ENCODE data around the gene C22orf15.
"Not testable (repeated sequence)": the region's sequence is repeated elsewhere in the genome, so short reads cannot be mapped to it uniquely, and the experiment has no call there.

C22orf15 gene, protein sequence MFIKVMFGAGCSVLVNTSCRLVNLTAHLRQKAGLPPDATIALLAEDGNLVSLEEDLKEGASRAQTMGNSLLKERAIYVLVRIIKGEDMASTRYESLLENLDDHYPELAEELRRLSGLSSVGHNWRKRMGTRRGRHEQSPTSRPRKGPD

DNA sequence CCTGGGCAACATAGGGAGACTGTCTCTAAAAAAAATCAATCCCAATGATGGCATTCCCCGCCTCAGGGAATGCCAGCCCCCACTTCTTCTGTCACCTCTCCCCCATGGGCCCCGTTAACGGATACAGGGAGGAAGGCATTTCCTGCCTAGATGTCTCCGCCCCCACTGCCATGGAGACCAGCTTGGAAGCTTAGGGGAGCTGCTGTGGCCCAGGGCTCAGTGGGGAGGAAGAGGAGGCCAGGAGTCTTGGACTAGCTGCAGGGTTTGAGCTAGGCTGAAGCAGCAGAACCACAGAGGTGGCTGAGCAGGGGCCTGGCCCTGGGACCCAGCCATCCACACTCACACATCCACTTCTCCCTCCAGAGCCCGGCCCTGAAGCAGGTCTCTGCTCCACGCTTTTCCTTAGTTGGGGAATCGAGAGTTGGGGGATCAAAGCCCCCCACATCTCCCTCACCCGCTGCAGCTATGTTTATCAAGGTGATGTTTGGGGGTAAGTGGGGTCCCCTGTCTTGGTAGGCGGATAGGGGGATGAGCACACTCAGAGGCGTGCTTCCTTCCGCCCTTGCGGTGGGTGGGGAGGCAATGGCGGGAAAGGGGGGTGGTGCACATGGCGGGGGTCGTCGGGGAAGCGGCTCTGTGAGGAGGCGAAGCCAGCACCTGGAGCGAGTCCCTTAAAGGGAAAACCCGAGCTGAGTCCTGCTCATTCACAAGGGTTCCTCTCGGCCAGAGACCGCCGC lies at the start of gene C22orf15:
Gene C22orf15 (plus strand): TSS at position 149 of the 737 bp plus-strand sequence. CDS start 317 bp downstream, at position 466.
- DNase-seq (ENCODE audit: low read depth in 2 of 3, low spot score in 2 of 3) = no peak

DNA sequence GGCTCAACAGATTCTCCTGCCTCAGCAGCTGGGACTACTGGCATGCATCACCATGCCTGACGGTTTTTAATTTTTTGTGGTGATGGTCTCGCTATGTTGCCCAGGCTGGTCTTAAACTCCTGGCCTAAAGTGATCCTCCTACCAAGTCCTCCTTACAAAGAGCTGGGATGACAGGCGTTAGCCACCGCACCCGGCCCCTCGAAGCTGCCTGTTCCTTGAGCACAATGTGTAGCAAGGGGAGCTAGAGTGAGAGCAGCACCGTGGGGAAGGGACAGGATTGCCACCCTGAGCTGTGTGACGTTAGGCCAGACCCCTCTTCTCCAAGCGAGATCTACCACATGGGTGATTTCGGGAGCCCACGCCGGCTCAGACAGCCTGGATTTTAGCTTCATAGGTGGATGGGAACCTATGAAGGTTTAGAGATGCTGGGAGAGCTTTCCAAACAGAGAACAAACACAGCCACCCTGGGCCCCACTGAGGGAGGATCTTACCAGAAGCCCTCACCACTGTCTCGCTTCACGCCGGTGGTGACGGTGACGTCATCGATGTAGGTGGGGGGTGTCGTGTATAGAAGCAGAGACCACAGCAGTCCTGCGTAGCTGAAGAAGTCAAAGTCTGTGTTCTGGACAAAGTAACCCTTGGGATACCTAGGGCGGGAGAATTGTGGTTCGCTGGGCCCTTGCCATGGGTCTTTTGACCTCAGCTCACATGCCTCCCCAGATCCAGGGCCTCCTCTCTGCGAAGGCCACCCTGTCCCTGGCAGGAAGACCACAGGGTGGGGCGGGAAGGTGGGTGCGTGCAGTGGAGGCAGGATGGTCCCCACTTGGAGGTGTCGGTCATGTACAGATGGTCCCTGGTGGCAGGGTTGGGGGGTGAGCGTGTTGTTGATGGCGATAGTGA lies 48.8 kb upstream of the C22orf15 start:
- DNase-seq (ENCODE audit: low read depth in 2 of 3, low spot score in 2 of 3) = peak in 1 of 3 experiments; percentile 39

- DNase-seq (ENCODE audit: low read depth in 2 of 3, low spot score in 2 of 3) = no peak
Measured at GRCh38 chr22:23714596-23715578, 47.9 kb upstream of the C22orf15 start.

DNA sequence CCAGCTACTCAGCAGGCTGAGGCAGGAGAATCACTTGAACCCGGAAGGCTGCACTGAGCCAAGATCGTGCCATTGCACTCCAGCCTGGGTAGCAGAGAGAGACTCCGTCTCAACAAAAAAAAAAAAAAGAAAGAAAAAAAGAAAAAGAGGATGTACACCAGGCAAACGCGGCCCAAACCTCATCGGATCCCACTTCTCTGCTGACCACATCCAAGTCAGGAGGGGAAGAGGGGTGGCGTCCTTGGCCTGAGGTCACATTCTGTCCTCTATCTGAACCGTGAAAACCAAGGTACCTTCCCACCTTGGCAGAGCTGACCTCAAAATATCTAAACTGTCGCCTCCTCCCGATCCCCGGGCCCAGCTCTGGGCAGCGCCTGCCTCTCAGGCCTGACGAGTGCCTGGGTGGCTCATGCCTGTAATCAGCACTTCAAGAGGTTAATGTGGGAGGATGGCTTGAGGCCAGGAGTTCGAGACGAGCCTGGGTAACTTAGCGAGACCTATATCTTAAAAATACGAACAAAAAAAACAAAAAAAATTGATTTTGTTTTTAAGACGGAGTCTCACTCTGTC lies 46.9 kb upstream of the C22orf15 start:
- no peak for DNase-seq (ENCODE audit: low read depth in 2 of 3, low spot score in 2 of 3)

- DNase-seq (ENCODE audit: low read depth in 2 of 3, low spot score in 2 of 3) = peak; percentile 56 to 75 (median 66)
Measured at GRCh38 chr22:23716811-23717801, 45.7 kb upstream of the C22orf15 start.

- no peak for DNase-seq (ENCODE audit: low read depth in 2 of 3, low spot score in 2 of 3)
Measured at GRCh38 chr22:23718371-23719165, 44.2 kb upstream of the C22orf15 start.

DNA sequence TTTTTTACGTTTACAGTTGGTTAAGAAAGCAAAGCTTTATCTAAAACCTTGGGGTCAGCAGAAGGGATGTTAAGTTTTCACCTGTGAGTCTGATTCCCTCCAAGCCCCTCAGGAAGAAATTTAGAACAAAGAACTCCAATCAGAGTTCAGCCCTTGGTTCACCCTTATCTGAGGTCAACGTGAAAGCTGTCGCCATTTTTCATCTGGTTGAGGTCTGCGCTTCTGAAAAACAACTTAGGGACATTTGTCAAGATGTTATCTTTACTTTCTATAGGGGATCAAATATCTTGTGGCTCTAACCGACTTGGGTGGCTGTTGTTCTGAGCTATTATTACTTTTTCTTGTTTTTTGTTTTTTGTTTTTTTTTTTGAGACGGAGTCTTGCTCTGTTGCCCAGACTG lies 41.9 kb upstream of the C22orf15 start:
- no peak for DNase-seq (ENCODE audit: low read depth in 2 of 3, low spot score in 2 of 3)

- no peak for DNase-seq (ENCODE audit: low read depth in 2 of 3, low spot score in 2 of 3)
Measured at GRCh38 chr22:23722160-23722559, 40.6 kb upstream of the C22orf15 start.

GRCh38 chr22:23722724-23723123 lies 40.1 kb upstream of the C22orf15 start:
- DNase-seq (ENCODE audit: low read depth in 2 of 3, low spot score in 2 of 3) = no peak

DNA sequence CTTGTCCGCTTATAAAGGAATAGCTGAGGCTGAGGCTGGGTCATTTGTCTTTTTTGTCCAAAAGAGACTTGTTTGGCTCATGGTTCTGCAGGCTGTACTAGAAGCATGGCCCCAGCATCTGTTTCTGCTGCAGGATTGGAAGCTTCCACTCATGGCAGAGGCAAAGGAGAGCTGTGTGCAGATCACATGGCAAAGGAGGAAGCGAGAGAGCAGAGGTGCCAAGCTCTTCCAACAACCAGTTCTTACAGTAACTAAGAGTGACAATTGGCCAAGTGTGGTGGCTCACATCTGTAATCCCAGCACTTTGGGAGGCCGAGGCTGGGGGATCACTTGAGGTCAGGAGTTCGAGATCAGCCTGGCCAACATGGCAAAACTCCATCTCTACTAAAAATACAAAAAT lies 34.7 kb upstream of the C22orf15 start:
- DNase-seq (ENCODE audit: low read depth in 2 of 3, low spot score in 2 of 3) = not testable (repeated sequence)

DNA sequence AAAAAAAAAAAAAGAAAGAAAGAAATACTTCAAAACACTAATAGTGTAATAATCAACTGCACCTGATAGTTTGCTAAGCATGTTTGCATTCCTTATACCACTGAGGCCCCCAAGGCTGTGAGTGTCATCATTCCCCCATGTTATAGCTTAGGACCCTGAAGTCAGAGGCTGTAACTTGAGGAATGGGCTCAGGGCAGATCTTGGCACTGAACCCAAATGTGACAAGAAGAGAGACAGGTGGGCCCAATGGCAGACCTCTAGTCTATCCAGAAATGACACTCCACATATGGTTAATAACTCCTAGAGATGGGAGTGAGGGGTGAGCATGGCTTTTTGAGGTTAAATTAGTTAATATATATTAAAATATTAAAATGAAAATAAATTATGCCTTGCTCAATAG lies 25.1 kb upstream of the C22orf15 start:
- DNase-seq (ENCODE audit: low read depth in 2 of 3, low spot score in 2 of 3) = no peak

DNA sequence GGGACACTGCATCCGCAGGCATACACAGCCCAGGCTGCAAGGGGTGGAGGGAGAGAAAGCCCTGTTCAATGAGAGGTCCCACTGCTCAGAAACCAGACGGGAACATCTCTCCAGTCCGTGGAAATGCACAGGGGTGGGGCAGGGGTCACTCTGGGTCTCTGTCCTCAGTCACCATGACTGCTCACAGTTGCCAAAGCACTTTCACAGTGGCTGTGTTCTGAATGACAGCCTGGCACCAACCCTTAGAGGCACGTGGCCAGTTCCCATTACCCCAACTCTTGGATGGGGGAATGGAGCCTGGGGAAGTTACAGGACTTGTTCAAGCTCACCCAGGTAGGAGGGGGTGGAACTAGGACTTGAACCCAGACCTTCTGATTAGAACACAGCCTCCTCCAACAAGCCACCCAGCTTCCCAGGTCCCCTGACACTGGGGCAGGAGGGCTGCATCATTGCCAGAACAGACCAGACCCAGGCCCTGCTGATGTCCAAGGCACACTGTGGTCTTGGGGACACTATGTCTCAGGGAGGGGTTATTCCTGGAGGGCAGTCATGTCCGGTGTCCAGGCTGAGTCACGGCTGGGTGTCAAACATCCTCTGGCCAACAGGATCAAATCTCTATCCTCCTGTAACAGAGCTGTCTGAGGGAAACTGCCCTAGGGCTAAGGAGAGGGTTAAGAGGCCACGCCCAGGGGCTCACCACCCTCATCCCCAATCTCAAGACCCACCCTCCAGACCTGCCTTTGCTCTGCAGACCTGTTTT lies 20.1 kb upstream of the C22orf15 start:
- DNase-seq (ENCODE audit: low read depth in 2 of 3, low spot score in 2 of 3) = no peak

DNA sequence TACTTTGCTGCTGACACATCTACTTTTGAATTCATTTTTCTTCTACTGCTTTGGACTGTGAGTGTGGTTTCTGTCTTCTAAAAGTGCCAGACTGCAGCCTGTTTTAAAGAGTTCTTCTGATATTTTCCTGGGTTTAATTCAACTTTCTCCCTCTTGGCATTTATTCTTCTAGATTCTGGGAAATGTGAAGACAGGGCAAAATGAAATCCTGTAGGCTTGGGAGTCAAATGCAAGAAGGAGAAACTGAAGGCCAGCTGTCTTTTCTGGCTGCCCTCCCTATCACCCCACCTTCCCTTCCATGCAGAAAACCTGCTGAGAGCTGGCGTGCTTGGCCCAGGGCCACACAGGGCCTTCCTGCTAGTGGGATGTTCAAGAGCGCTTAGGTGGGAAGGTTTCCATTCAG lies 19.5 kb upstream of the C22orf15 start:
- DNase-seq (ENCODE audit: low read depth in 2 of 3, low spot score in 2 of 3) = no peak

DNA sequence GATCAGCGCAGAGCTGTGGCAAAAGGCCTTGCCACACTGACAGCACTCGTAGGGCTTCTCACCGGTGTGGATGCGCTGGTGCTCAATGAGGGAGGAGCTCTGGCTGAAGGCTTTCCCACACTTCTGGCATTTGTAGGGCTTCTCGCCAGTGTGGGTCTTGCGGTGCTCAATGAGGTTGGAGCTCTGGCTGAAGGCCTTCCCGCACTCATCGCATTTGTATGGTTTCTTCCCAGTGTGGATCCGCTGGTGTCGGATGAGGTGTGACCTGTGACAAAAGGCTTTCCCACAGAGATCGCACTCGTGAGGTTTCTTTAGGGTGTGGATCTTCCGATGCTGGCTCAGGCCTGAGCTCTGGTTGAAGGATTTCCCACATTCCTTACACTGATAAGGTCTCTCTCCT lies 18.8 kb upstream of the C22orf15 start:
- DNase-seq (ENCODE audit: low read depth in 2 of 3, low spot score in 2 of 3) = no peak

DNA sequence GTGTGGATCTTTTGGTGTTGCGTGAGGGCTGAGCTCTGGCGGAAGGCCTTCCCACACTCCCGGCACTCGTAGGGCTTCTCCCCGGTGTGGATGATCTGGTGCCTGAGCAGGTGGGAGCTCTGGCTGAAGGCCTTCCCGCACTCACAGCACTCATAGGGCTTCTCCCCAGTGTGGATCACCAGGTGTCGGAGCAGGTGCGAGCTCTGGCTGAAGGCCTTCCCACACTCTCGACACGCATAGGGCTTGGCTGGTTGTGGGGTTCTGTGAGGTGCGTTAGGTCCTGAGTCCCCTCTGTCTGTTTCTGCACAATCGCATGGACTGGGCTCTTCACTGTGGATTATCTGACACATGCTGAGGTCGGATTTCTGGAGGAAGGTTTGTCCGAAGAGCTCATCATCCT lies 18.3 kb upstream of the C22orf15 start:
- DNase-seq (ENCODE audit: low read depth in 2 of 3, low spot score in 2 of 3) = no peak

DNA sequence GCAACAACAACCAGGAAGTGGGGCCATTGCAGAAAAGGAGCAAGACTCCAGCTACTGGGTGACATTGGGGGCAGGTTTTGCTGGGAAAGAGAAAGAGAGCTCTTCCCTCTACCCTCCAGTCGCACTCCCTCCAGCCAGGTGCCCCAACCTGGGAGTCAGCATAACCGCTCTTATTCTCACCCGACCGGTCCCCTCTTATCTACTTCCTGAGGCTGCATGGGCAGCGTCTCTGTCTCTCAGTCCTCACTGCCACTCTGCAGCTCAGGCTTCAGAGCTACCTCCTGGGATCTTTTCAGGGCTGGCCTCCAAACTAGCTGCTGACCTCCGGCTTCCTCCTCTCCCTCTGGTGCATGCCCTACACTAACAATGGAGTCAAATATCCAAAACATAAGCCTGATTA lies 17.0 kb upstream of the C22orf15 start:
- DNase-seq (ENCODE audit: low read depth in 2 of 3, low spot score in 2 of 3) = no peak

DNA sequence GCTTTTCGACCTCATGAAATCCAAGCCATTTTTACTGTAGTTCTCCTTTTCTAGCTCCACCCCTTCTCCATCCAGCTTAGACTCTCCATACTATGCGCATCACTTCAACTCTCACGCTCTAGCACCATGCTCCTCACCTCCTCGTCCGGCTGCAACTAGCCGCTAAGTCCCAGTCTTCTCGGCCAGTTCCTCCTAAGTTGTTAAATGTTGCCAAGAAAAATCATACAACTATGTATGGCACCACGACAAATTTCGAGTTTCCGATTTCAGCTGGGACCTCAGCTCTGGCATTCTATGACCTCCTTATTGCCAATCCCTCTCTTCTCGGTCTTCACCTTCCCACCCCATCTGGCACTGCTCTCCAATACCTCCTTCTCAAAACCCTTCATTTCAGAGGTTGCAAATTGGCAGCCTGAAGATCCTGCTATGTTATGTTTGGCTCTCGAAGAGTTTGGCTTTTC lies 12.9 kb upstream of the C22orf15 start:
- no peak for DNase-seq (ENCODE audit: low read depth in 2 of 3, low spot score in 2 of 3)

DNA sequence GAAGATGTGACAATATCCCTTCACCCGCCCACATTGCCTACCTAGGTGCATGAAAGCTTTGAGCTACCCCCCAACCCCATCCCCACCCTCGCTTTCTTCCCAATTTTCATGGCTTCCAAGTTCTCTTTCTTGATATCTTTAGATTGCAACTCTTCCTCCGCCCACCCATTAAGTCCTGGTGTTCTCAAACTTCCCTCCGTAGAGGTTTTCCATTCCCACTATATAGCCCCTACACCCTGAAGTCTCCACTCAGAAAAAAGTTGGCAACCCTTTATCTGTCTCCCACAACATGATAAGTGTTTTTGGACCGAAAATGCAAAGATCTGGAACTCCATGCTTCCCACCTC lies 12.4 kb upstream of the C22orf15 start:
- DNase-seq (ENCODE audit: low read depth in 2 of 3, low spot score in 2 of 3) = no peak
